Keratinocyte (primary cell): ENCODE data around the gene ATP13A3.

ENCODE experiments used
- CTCF ChIP-seq, 3 experiments: IDR thresholded peaks in 1 of 3; conservative IDR thresholded peaks in 1 of 3; optimal IDR thresholded peaks in 1 of 3; 2 replicates in 2 of 3; 3 replicates in 1 of 3; pipeline versions ENCODE3 to v1.5.1; 2011; ENCODE audit warnings: low read length in 3 of 3, mild to moderate bottlenecking in 3 of 3, moderate library complexity in 2 of 3, control low read depth in 1 of 3, inconsistent platforms in 1 of 3; ENCODE audit not compliant: insufficient read depth in 2 of 3; ENCODE audit errors: extremely low read depth in 1 of 3
- EZH2 ChIP-seq: IDR thresholded peaks from one replicate; pipeline ENCODE4 v1.6.1; 2012; ENCODE audit warnings: inconsistent platforms, mild to moderate bottlenecking, low read length, moderate library complexity

DNA sequence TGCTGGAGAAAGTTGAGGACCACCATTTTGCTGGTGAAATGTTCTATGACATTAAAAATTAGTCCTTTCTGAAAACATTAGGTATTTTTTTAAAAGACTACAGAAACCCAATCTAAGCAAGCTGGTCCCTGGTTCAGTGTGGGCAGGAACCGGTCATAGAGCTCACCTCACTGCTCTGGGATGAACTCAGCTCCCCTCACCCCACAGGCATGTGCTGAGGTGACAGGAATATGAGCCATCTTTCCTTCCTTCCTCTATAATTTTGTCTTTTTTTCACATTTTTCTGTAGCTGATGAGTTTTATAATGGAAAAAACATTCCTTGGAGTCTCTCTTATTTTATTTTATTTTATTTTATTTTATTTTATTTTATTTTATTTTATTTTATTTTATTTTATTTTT is 109.1 kb downstream of the ATP13A3 start:
- no peak for TF ChIP-seq CTCF (optimal IDR thresholded peaks at IDR 0.05 in 1 of 3, IDR thresholded peaks at IDR 0.05 in 1 of 3, conservative IDR thresholded peaks at IDR 0.05 in 1 of 3; ENCODE audit: extremely low read depth in 1 of 3, insufficient read depth in 2 of 3, low read length in 3 of 3)
- no peak for TF ChIP-seq EZH2
